Activated CD8-positive, alpha-beta memory T cell treated with anti-CD3 and anti-CD28 coated beads, Interleukin-2, amount 10 ng/mL, durations not matched to agents 7 days and 5 days (primary cell): ENCODE results near the gene WDR38. TPM values are rescaled to one million over a fixed set of nuclear protein-coding genes. Genes with fewer than 3 reads are reported as not detected.
"Not testable (repeated sequence)": the region's sequence is repeated elsewhere in the genome, so short reads cannot be mapped to it uniquely, and the experiment has no call there.

ENCODE experiments used
- ATAC-seq: fragments of 150-1000 bp; cut with Tn5 transposase; one replicate; pipeline ENCODE4 v1.10.0; 2021; ENCODE audit warnings: moderate library complexity
- CTCF ChIA-PET: fragments of 350-600 bp; sonication (Branson Sonifier 250); formaldehyde crosslinking; loops from one replicate; lab custom pipeline; 2021; ENCODE audit warnings: antibody characterized with exemption; lab: Charles Lee
- DNase-seq: peaks from one replicate; pipeline ENCODE4 v3.0.0-alpha.2; 2020
- H3K27ac Mint-ChIP-seq: one replicate; pipeline ENCODE4 v1.8.0; 2021; ENCODE audit warnings: mild to moderate bottlenecking, mixed read lengths
- H3K27me3 Mint-ChIP-seq: one replicate; pipeline ENCODE4 v1.8.0; 2021; ENCODE audit warnings: mixed read lengths
- H3K36me3 Mint-ChIP-seq: one replicate; pipeline ENCODE4 v1.8.0; 2021; ENCODE audit warnings: mild to moderate bottlenecking, mixed read lengths
- H3K4me1 Mint-ChIP-seq: one replicate; pipeline ENCODE4 v1.8.0; 2021; ENCODE audit warnings: mixed read lengths
- H3K4me3 Mint-ChIP-seq: one replicate; pipeline ENCODE4 v1.8.0; 2021; ENCODE audit warnings: mild to moderate bottlenecking, moderate library complexity, mixed read lengths
- H3K9me3 Mint-ChIP-seq: one replicate; pipeline ENCODE4 v1.8.0; 2022; ENCODE audit warnings: low read depth, mixed read lengths
- total RNA-seq, 2 experiments: library from RNA; stranded (reverse); gene quantifications; one replicate each; pipeline ENCODE4 v1.2.3, GENCODE V29; 2021

The WDR38 gene
- total RNA-seq, 2 experiments from 2014 or later, result not detected

GRCh38 chr9:124818431-124819281, 34.6 kb upstream of the WDR38 start:
- ATAC-seq, result peak; percentile 82
- H3K27me3 Mint-ChIP-seq, result peaks cover 17% of the 10 kb centered on the region
- no peaks in the 10 kb centered on the region for H3K36me3 Mint-ChIP-seq
- no peak overlapping the region for H3K4me3 Mint-ChIP-seq
- no peaks in the 10 kb centered on the region for H3K9me3 Mint-ChIP-seq
- CTCF ChIA-PET, result interaction anchor here (1.7 to 2.4 kb wide), 2 partner anchors 35 to 47 kb away, joined by 9 to 11 read pairs; partner anchors contain the start of genes NR6A1 and WDR38
- peaks cover 18% of the 10 kb centered on the region for H3K4me1 Mint-ChIP-seq
- DNase-seq, result peak; percentile 70
- no peak overlapping the region for H3K27ac Mint-ChIP-seq

GRCh38 chr9:124820698-124821623, 32.3 kb upstream of the WDR38 start:
- no peak overlapping the region for H3K4me3 Mint-ChIP-seq
- no peak for DNase-seq
- H3K4me1 Mint-ChIP-seq, result peaks cover 18% of the 10 kb centered on the region
- CTCF ChIA-PET, result no interaction called here
- H3K9me3 Mint-ChIP-seq, result no peaks in the 10 kb centered on the region
- ATAC-seq, result no peak
- no peaks in the 10 kb centered on the region for H3K36me3 Mint-ChIP-seq
- H3K27me3 Mint-ChIP-seq, result peaks cover 20% of the 10 kb centered on the region
- no peak overlapping the region for H3K27ac Mint-ChIP-seq

- Mint-ChIP-seq H3K36me3 (no peaks in the 10 kb centered on the region), H3K27ac (no peak overlapping the region), H3K4me1 (no peaks in the 10 kb centered on the region), H3K27me3 (peaks cover 6% of the 10 kb centered on the region), H3K4me3 (no peak overlapping the region), H3K9me3 (no peaks in the 10 kb centered on the region)
- no peak for ATAC-seq
- no peak for DNase-seq
- CTCF ChIA-PET, result interaction anchor here (1.7 kb wide), 1 partner anchor 24 kb away, joined by 6 read pairs; the partner anchor contains the start of gene WDR38
Observed at GRCh38 chr9:124828489-124829333, 24.5 kb upstream of the WDR38 start.

DNA sequence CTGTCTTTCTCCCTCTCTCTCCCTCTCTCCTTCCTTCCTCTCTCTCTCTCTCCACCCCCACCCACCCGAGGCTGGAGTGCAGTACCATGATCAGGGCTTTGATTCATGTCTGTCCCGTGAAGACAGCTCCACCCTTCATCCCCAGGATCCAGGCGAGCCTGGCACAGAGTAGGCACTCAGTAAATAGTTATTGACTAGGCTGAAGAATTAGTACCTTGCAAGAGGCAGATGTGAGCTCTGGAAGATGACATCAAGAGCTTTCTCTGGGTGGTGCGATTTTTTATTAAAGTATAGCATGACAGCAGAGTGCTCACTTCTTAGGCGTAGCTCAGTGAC, 24.0 kb upstream of the WDR38 start:
- Mint-ChIP-seq H3K36me3 (no peaks in the 10 kb centered on the region), H3K27me3 (peaks cover 6% of the 10 kb centered on the region)
- no peak for ATAC-seq

DNA sequence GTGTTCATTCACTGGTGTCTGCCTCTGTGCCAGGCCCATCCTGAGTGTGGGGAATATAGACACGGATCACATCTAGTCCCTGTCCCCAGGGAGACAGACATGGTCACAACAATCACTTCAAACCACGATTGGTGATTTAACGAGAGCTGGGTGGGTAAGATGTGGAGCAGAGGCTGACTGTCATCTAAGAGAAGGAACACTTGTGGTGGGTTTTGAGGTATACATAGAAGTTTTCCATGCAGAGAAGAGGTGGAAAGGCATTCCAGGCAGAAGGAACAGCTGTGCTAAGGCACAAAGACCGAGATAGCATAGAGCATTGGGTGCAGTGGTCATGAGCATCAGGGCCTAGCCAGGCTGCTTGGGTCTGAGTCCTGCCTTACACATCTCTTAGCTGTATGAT, 22.7 kb upstream of the WDR38 start:
- Mint-ChIP-seq H3K27ac (no peak overlapping the region), H3K36me3 (no peaks in the 10 kb centered on the region), H3K4me3 (no peak overlapping the region), H3K27me3 (peaks cover 5% of the 10 kb centered on the region), H3K4me1 (no peaks in the 10 kb centered on the region), H3K9me3 (no peaks in the 10 kb centered on the region)
- CTCF ChIA-PET, result no interaction called here
- DNase-seq, result no peak
- no peak for ATAC-seq

More for the DNA sequence above, 24.0 kb upstream of the WDR38 start:
- no peak overlapping the region for H3K4me3 Mint-ChIP-seq
- H3K9me3 Mint-ChIP-seq, result no peaks in the 10 kb centered on the region
- no peaks in the 10 kb centered on the region for H3K4me1 Mint-ChIP-seq
- DNase-seq, result no peak
- CTCF ChIA-PET, result interaction anchor here (1.7 kb wide), 1 partner anchor 24 kb away, joined by 6 read pairs; the partner anchor contains the start of gene WDR38
- no peak overlapping the region for H3K27ac Mint-ChIP-seq

DNA sequence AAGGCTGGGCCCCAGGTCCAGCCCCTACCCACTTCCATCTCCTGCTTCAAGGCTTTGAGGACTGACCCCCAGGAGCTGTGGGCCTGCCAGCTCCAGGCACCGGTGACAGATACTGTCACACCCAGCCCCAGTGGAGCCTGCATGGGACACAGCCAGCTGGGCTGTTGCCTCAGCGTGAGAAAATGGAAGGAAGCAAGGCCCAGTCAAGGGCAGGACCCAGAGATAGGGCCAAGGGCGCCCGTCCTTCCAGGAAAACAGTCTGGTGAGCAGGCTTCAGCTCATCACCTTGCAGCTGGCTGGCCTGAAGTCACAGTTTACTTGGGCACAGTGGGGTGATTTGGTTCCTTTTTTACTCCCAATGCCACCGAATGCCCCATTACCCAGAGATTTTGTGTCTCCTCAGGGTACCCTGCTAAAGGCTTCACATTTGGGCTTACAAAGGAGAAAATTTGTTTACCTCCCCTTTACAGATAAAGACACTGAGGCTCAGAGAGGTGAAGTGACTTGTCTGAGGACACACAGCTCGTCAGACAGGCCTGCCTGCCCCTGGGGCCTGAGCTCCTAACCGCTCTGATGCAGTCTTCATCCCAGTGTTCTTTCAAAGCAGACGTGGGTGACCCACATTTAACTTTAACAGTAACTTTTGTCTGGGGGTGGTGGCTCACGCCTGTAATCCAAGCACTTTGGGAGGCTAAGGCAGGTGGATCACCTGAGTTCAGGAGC, 21.5 kb upstream of the WDR38 start:
- ATAC-seq (no peak), DNase-seq (no peak)
- Mint-ChIP-seq H3K4me3 (no peak overlapping the region), H3K27ac (no peak overlapping the region), H3K4me1 (no peaks in the 10 kb centered on the region), H3K27me3 (peaks cover 7% of the 10 kb centered on the region), H3K36me3 (no peaks in the 10 kb centered on the region), H3K9me3 (no peaks in the 10 kb centered on the region)
- CTCF ChIA-PET, result interaction anchor here (0.9 to 1.9 kb wide), 2 partner anchors 21 to 58 kb away, joined by 3 to 10 read pairs; partner anchors contain the start of gene WDR38

DNA sequence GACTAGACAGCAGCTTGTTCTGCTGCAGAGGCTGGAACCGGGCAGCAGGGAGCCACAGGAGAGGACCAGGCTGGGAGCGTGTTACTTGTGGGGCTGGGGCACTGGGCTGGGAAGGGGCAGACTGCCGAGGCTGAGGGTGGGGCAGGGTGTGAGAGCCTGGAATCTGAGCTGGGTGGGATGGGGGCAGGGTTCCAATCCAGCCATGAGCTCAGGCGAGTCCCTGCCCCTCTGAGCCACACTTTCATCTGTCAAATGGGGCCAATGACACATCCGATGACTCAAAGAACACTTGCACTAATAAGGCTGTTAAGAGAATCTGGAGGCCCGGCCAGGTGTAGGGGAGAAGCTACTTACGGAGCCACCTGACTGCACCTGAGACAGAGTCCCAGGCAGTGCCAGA, 18.7 kb upstream of the WDR38 start:
- ATAC-seq (no peak), DNase-seq (no peak)
- peaks cover 22% of the 10 kb centered on the region for H3K27me3 Mint-ChIP-seq
- CTCF ChIA-PET, result interaction anchor here (2.2 kb wide), 1 partner anchor 19 kb away, joined by 4 read pairs; the partner anchor contains the start of gene WDR38
- no peaks in the 10 kb centered on the region for H3K9me3 Mint-ChIP-seq
- H3K27ac Mint-ChIP-seq, result no peak overlapping the region
- no peaks in the 10 kb centered on the region for H3K4me1 Mint-ChIP-seq
- H3K4me3 Mint-ChIP-seq, result no peak overlapping the region
- H3K36me3 Mint-ChIP-seq, result no peaks in the 10 kb centered on the region

- no peaks in the 10 kb centered on the region for H3K4me1 Mint-ChIP-seq
- ATAC-seq (no peak), DNase-seq (no peak)
- peaks cover 23% of the 10 kb centered on the region for H3K27me3 Mint-ChIP-seq
- H3K27ac Mint-ChIP-seq, result no peak overlapping the region
- CTCF ChIA-PET, result interaction anchor here (0.6 to 2.2 kb wide), 2 partner anchors 18 to 60 kb away, joined by 3 to 4 read pairs; partner anchors contain the start of gene WDR38
- H3K4me3 Mint-ChIP-seq, result no peak overlapping the region
- no peaks in the 10 kb centered on the region for H3K36me3 Mint-ChIP-seq
- no peaks in the 10 kb centered on the region for H3K9me3 Mint-ChIP-seq
Observed at GRCh38 chr9:124835026-124835557, 18.2 kb upstream of the WDR38 start.

GRCh38 chr9:124838132-124838531, 15.1 kb upstream of the WDR38 start:
- not testable (repeated sequence) for H3K36me3 Mint-ChIP-seq, H3K4me1 Mint-ChIP-seq, DNase-seq, H3K27ac Mint-ChIP-seq, H3K4me3 Mint-ChIP-seq, ATAC-seq, H3K9me3 Mint-ChIP-seq
- CTCF ChIA-PET, result interaction anchor here (2.3 kb wide), 1 partner anchor 15 kb away, joined by 6 read pairs; the partner anchor contains the start of gene WDR38
- H3K27me3 Mint-ChIP-seq, result peaks cover 23% of the 10 kb centered on the region

- H3K27ac Mint-ChIP-seq, H3K36me3 Mint-ChIP-seq, H3K4me1 Mint-ChIP-seq, H3K4me3 Mint-ChIP-seq, H3K9me3 Mint-ChIP-seq, ATAC-seq, DNase-seq: not testable (repeated sequence)
- CTCF ChIA-PET, result interaction anchor here (2.3 kb wide), 1 partner anchor 15 kb away, joined by 6 read pairs; the partner anchor contains the start of gene WDR38
- H3K27me3 Mint-ChIP-seq, result peaks cover 23% of the 10 kb centered on the region
Observed at GRCh38 chr9:124838567-124839275, 14.5 kb upstream of the WDR38 start.

DNA sequence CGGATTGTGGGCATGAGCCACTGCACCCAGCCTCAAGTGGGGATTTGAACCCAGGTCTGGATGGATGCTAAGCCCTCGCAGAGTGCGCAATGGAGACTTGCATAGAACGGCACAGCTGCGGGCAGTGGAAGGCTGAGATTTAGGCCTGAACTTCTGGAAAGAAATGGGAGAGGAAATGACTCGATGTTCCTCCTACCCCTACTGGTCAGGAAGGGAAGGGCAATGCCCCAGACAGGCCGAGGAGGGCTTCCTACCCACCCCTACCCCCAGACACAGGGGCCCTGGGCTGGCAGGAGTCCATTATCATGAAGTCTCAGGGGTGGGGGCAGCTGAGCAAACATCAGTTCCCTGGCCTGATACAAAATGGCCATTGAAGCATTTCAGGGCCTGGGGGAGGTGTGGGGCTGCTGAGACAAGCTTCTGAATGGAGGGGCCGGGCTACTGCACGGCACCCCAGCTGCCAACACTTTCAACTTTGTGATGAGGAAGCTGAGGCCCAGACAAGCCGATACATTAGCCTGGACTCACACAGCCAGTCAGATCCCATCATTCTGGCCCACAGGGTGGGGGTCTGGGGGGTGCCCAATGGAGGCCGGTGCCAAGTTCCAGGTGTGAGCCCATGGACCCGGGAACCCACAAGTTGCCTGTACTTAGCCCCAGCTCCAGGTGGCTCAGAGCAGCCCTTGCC, 13.5 kb upstream of the WDR38 start:
- no peak overlapping the region for H3K27ac Mint-ChIP-seq
- DNase-seq (no peak), ATAC-seq (no peak)
- H3K4me1 Mint-ChIP-seq, result no peaks in the 10 kb centered on the region
- H3K4me3 Mint-ChIP-seq, result no peak overlapping the region
- CTCF ChIA-PET, result interaction anchor here (0.8 to 3.1 kb wide), 3 partner anchors 14 to 95 kb away, joined by 3 to 35 read pairs (median 3); partner anchors contain the start of gene WDR38
- H3K27me3 Mint-ChIP-seq, result peaks cover 23% of the 10 kb centered on the region
- no peaks in the 10 kb centered on the region for H3K9me3 Mint-ChIP-seq
- no peaks in the 10 kb centered on the region for H3K36me3 Mint-ChIP-seq
